ENCODE measurements around the gene TXNDC17. TPM values are rescaled to one million over a fixed set of nuclear protein-coding genes. Genes with fewer than 3 reads are reported as not detected.
"Not testable (repeated sequence)": the region's sequence is repeated elsewhere in the genome, so short reads cannot be mapped to it uniquely, and the experiment has no call there.

Gene TXNDC17
- total RNA-seq = 100 to 1,000 TPM; 107 to 122 (median 108) TPM

DNA sequence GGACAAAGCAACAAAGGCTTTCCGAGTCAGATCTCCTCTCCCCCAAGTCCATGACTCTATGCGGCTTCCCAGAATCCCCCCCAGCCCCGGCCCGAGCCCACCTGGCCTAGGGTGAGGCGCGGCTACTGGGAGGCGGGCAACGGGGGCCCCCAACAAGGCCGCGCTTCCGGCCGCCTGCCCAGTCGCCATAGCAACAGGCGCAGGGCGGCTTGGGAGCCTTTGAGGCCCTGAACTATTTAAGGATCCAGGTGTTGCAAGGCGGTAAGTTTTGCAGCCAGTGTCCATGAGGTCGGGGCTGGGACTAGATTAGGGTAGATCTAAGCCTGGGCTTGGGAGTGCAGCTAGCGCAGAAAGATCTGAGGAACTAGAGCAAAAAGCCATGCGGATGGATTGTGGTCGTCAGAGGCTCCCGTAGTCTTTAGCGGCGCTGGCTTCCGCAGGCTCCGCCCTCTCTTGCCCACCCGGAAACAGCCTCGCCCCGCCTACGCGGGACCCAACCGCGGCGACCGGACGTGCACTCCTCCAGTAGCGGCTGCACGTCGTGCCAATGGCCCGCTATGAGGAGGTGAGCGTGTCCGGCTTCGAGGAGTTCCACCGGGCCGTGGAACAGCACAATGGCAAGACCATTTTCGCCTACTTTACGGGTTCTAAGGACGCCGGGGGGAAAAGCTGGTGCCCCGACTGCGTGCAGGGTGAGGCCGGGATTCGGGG, at the start of gene TXNDC17, which contains the start of gene KIAA0753:
Gene TXNDC17 (plus strand): TSS at position 525 of the 711 bp plus-strand sequence. CDS start 23 bp downstream, at position 548.
Gene KIAA0753 (minus strand): TSS at position 176 of the 711 bp plus-strand sequence. CDS start 5,608 bp downstream, outside the sequence.
- Mint-ChIP-seq H3K4me3 (peak within 1 kb of the TSS; percentile 95), H3K27me3 (ENCODE audit: low read depth) (no peaks in the 10 kb centered on the region), H3K9me3 (no peaks in the 10 kb centered on the region), H3K4me1 (ENCODE audit: low read depth) (peaks cover 59% of the 10 kb centered on the region), H3K36me3 (ENCODE audit: insufficient read depth) (peaks cover 22% of the 10 kb centered on the region)
- ATAC-seq = peak; percentile 88
- peak; percentile 83 for DNase-seq

DNA sequence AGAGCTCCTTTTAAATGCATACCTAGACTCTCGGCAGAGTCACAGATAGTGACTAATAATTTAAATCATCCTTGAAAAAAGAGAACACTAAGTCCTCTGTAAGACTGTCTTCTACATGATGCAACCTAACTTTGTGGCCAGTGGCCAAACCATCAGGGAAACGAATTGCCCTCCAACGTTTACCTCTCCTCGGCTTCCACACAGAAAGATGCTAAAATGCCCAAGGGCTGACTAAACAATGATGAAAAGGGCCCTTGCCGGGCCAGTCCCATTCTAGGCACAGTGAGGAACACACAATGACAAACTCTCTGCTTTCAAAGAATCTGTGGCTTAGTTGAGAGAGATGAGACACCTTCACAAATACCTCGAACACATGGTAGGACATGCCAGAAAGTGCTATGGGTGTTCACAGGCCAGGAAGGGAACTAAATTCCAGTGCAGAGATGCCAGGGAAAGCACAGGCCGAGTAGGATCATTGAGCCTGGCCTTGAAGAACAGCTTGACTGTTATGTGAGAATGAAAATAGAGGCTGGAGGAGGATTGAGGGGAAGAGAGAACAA, 49.2 kb upstream of the TXNDC17 start:
- Mint-ChIP-seq H3K27me3 (ENCODE audit: low read depth) (no peaks in the 10 kb centered on the region), H3K4me3 (no peak overlapping the region), H3K36me3 (ENCODE audit: insufficient read depth) (peaks cover 61% of the 10 kb centered on the region), H3K9me3 (no peaks in the 10 kb centered on the region), H3K4me1 (ENCODE audit: low read depth) (no peaks in the 10 kb centered on the region)
- DNase-seq (no peak), ATAC-seq (no peak)

DNA sequence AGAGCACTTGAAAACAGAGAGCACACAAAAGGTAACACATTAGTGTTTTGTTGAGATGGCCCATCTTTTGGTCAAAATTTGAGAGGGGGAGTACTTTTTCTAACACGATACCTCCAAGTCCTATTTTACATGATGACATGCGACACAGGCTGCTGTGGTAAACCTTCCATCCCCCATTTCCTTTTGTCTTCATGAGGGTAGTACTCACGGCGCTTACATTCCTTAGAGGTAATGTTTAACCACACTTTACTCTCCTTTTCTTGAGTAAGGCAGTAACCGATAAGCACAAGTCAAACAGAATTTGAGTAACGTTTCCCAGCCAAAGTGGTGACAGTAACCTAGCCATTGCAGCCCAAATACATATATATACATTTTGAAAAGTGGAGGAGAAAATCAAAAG, 48.7 kb upstream of the TXNDC17 start:
- Mint-ChIP-seq H3K36me3 (ENCODE audit: insufficient read depth) (peaks cover 64% of the 10 kb centered on the region), H3K4me1 (ENCODE audit: low read depth) (no peaks in the 10 kb centered on the region)
- ATAC-seq = no peak

DNA sequence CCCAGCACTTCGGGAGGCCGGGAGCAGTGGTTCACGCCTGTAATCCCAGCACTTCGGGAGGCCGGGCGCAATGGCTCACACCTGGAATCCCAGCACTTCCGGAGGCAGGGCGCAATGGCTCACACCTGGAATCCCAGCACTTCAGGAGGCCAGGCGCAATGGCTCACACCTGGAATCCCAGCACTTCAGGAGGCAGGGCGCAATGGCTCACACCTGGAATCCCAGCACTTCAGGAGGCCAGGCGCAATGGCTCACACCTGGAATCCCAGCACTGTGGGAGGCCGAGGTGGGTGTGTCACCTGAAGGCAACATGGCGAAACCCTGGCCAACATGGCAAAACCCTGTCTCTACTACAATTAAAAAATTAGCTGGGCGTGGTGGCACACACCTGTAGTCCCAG, 47.5 kb upstream of the TXNDC17 start:
- not testable (repeated sequence) for H3K27me3 Mint-ChIP-seq (ENCODE audit: low read depth); H3K4me3 Mint-ChIP-seq; DNase-seq; H3K9me3 Mint-ChIP-seq; H3K4me1 Mint-ChIP-seq (ENCODE audit: low read depth); ATAC-seq
- H3K36me3 Mint-ChIP-seq (ENCODE audit: insufficient read depth) = peaks cover 59% of the 10 kb centered on the region

More for the DNA sequence above, 48.7 kb upstream of the TXNDC17 start:
- no peak overlapping the region for H3K4me3 Mint-ChIP-seq
- H3K9me3 Mint-ChIP-seq = no peaks in the 10 kb centered on the region
- no peak for DNase-seq
- H3K27me3 Mint-ChIP-seq (ENCODE audit: low read depth) = no peaks in the 10 kb centered on the region

DNA sequence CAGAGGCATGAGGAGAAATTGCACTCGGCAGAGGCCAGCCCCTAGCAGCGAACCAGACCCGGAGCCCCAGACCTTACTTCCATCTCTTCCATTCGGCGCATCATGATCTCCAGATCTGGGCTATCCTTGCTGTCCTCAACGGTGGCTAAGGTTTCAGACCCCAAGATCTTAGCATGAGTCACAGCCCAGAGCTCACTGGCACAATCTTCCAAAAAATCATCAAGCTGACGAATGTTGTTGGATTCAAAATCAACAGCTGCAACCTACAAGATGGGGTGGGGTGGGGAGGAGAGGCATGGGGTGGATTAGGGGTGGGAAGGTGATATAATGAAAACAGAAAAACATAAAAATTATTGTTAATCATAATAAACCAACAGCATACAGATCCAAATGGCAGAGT, 44.8 kb upstream of the TXNDC17 start:
- DNase-seq = no peak

DNA sequence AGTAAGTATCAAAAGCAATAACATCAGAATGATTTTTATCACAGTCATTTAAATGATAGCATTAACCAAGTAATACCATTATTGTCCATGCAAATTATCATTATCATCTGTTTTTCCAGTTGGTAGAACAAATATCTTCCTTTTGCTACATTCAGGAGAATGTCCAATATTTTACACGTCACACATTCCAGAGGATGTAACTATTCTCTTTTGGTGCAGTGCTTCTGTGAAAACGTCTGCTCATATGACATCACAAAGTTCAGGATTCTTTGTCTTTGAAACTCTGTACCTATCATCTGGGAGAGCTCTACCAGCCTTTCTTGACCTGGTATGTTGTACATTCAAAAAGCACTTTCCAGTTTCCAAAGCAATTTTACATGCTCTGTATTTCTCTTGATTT, 44.3 kb upstream of the TXNDC17 start:
- DNase-seq = no peak
- Mint-ChIP-seq H3K9me3 (no peaks in the 10 kb centered on the region), H3K4me3 (no peak overlapping the region), H3K36me3 (ENCODE audit: insufficient read depth) (peaks cover 57% of the 10 kb centered on the region), H3K4me1 (ENCODE audit: low read depth) (no peaks in the 10 kb centered on the region), H3K27me3 (ENCODE audit: low read depth) (no peaks in the 10 kb centered on the region)
- ATAC-seq = no peak

More for the DNA sequence above, 44.8 kb upstream of the TXNDC17 start:
- Mint-ChIP-seq H3K9me3 (no peaks in the 10 kb centered on the region), H3K36me3 (ENCODE audit: insufficient read depth) (peaks cover 55% of the 10 kb centered on the region), H3K27me3 (ENCODE audit: low read depth) (no peaks in the 10 kb centered on the region), H3K4me3 (no peak overlapping the region), H3K4me1 (ENCODE audit: low read depth) (no peaks in the 10 kb centered on the region)
- ATAC-seq = no peak

DNA sequence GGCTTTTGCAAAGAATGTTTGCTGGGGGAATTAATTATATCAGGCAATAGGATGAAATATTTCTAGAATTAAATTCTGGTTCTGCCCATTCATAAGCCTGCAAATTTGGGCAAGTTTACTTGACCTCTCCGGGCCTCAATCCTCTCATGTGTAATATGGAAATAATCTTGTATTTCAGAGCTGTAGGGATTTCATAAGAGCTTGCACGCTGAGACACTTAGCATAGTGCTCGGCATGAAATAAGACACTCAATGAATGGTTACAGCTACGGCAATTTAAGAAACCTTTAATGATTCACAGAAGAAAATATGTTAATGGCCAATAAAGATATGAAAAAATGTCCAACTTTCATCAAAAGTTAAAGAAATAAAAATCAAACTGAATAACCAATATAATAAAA, 43.9 kb upstream of the TXNDC17 start:
- H3K36me3 Mint-ChIP-seq (ENCODE audit: insufficient read depth) = peaks cover 56% of the 10 kb centered on the region

DNA sequence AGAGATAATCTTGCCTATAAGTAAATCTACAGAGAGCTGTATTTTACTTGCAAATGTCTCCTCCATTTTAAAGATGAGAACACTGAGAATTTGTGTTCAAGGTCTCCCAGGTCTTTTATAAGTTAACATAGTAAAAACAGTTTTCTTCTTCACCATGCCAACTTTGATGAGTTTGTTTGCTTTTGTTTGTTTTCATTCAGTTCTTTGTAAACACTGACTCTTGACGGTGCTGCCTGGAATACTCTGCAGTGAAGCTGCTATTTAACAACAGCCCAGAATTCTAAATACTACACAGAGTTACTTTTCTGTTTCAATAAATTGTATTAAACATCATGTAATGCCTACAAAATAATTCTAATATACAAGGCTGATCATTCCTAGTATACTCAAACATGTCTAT, 43.1 kb upstream of the TXNDC17 start:
- no peaks in the 10 kb centered on the region for H3K9me3 Mint-ChIP-seq
- no peaks in the 10 kb centered on the region for H3K27me3 Mint-ChIP-seq (ENCODE audit: low read depth)
- H3K4me1 Mint-ChIP-seq (ENCODE audit: low read depth) = no peaks in the 10 kb centered on the region
- no peak for ATAC-seq
- no peak overlapping the region for H3K4me3 Mint-ChIP-seq
- no peak for DNase-seq
- peaks cover 52% of the 10 kb centered on the region for H3K36me3 Mint-ChIP-seq (ENCODE audit: insufficient read depth)

More for the DNA sequence above, 43.9 kb upstream of the TXNDC17 start:
- H3K4me1 Mint-ChIP-seq (ENCODE audit: low read depth) = no peaks in the 10 kb centered on the region
- H3K9me3 Mint-ChIP-seq = no peaks in the 10 kb centered on the region
- H3K27me3 Mint-ChIP-seq (ENCODE audit: low read depth) = no peaks in the 10 kb centered on the region
- no peak for ATAC-seq
- DNase-seq = no peak
- no peak overlapping the region for H3K4me3 Mint-ChIP-seq

DNA sequence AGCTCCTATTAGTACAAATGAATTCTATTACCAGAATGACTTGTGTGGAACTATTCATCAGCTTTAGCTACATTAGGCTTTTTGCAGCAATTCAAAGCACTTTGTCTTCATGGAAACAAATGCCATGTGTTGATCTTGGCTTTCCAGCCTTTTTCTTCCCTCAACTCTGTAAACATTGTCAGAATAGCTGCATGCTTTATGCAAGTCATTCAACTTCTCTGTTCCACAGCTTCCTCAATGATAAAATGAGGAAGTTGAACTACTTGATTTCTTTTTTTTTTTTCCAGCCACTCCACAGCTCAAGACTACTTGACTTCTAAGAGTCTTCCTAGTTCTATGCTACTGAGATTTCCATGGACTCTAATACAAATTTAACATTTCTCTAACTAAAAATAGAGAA, 41.5 kb upstream of the TXNDC17 start:
- Mint-ChIP-seq H3K4me1 (ENCODE audit: low read depth) (peaks cover 1% of the 10 kb centered on the region), H3K27me3 (ENCODE audit: low read depth) (no peaks in the 10 kb centered on the region), H3K4me3 (no peak overlapping the region), H3K36me3 (ENCODE audit: insufficient read depth) (peaks cover 59% of the 10 kb centered on the region), H3K9me3 (no peaks in the 10 kb centered on the region)
- no peak for ATAC-seq
- DNase-seq = no peak

DNA sequence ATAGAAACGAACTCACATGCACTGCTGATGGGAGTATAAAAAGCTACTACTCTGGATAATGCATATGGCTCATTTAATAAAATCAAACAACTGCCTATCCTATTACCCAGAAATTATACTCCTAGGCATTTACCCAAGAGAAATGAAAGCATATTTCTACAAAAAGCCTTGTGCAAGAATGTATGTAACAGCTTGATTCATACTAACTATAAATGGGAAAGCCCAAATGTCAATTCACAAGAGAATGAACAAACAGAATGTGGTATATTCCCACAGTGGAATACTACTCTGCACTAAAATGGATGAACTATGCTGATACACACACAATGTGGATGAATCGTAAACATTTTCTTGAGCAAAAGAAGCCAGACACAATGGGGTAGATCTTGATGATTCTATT, 38.7 kb upstream of the TXNDC17 start:
- no peak for DNase-seq
- peaks cover 57% of the 10 kb centered on the region for H3K36me3 Mint-ChIP-seq (ENCODE audit: insufficient read depth)
- peaks cover 1% of the 10 kb centered on the region for H3K4me1 Mint-ChIP-seq (ENCODE audit: low read depth)
- no peak overlapping the region for H3K4me3 Mint-ChIP-seq
- no peaks in the 10 kb centered on the region for H3K9me3 Mint-ChIP-seq
- ATAC-seq = no peak
- no peaks in the 10 kb centered on the region for H3K27me3 Mint-ChIP-seq (ENCODE audit: low read depth)

DNA sequence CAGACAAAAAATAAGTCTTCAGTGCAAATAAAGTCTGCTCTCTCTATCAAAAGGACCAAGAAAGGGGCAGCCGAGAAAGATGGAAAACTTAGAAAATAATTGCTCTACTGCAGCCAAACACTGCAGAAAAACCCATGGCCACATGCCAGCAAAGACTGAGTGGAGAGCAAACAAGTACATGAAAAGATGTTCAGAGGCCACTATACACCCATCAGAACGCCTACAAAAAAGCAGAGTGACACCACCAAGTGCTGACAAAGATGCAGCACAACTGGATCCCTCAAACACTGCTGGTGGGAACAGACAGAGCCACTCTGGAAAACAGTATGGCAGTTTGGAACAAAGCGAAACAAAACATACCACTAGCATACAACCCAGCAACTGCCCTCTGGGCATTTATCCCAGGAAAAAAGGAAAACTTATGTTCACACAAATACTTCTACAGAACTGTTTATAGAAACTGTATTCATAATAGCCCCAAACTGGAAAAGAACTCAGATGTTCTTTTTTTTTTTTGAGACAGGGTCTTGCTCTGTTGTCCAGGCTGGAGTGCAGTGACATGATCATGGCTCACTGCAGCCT, 37.0 kb upstream of the TXNDC17 start:
- H3K4me3 Mint-ChIP-seq = no peak overlapping the region
- no peak for DNase-seq
- ATAC-seq = no peak
- peaks cover 58% of the 10 kb centered on the region for H3K36me3 Mint-ChIP-seq (ENCODE audit: insufficient read depth)
- H3K4me1 Mint-ChIP-seq (ENCODE audit: low read depth) = peaks cover 1% of the 10 kb centered on the region
- H3K27me3 Mint-ChIP-seq (ENCODE audit: low read depth) = no peaks in the 10 kb centered on the region
- no peaks in the 10 kb centered on the region for H3K9me3 Mint-ChIP-seq

DNA sequence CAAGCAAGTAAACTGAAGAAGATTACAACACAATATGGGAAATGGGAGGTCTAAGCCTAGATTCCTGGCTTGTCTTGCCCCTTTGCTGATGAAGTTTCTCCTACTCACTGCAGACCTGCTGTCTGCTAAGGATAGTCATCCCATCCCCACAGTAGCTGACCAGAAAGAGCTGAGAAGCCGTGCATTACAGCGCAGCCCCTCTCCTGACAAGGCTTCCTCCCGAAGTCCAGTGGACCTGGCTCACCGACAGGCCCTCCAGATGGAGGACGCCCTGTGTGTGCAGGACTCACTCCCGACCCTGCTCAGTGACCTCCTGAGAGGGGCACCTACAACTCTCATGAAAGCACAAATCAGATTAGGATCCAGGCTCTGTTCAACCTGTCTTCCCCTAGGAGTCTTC, 35.7 kb upstream of the TXNDC17 start:
- peaks cover 1% of the 10 kb centered on the region for H3K4me1 Mint-ChIP-seq (ENCODE audit: low read depth)
- no peak overlapping the region for H3K4me3 Mint-ChIP-seq
- DNase-seq (no peak), ATAC-seq (no peak)
- H3K36me3 Mint-ChIP-seq (ENCODE audit: insufficient read depth) = peaks cover 57% of the 10 kb centered on the region
- H3K27me3 Mint-ChIP-seq (ENCODE audit: low read depth) = no peaks in the 10 kb centered on the region
- H3K9me3 Mint-ChIP-seq = no peaks in the 10 kb centered on the region

DNA sequence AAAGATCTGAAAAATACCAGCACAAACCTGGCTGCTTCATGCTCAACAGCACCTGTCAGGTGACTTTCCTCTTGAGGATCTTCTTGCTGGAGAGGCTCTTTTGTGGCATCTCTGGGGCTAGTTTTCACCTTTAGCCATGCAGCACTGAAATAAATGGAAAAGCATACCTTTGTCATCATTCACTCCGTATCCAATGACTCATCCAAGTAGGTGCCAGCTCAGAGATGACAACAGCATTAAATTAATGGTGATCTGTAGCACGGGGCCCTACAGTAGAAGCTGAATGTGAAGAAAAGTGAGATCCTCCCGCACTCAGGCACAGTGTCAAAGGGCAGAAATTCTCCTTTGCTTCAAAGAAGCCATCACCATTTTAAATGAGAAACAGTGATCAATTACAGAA, 32.5 kb upstream of the TXNDC17 start:
- DNase-seq (no peak), ATAC-seq (no peak)
- Mint-ChIP-seq H3K9me3 (no peaks in the 10 kb centered on the region), H3K36me3 (ENCODE audit: insufficient read depth) (peaks cover 47% of the 10 kb centered on the region), H3K4me1 (ENCODE audit: low read depth) (no peaks in the 10 kb centered on the region), H3K27me3 (ENCODE audit: low read depth) (no peaks in the 10 kb centered on the region), H3K4me3 (no peak overlapping the region)

DNA sequence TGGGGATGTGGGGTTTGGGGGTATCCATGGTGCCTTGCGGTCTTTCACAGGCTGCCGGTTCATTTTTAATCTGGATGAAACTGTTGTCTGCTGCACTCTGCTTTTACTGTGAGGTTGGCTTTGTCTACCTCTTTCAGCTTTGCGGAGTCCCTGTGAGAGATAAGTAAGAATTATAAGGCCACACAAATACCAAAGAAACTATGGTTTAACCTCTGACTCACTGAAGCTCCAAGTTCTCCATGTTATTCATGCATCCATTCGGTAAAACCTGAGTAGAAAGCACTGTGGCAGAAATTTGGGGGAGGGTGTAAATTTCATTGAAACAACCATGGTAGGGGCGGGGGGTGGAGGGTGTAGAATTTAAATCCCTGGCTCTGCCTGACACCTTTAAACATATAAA, 30.8 kb upstream of the TXNDC17 start:
- H3K36me3 Mint-ChIP-seq (ENCODE audit: insufficient read depth) = peaks cover 47% of the 10 kb centered on the region
- H3K9me3 Mint-ChIP-seq = no peaks in the 10 kb centered on the region
- ATAC-seq (no peak), DNase-seq (no peak)
- H3K27me3 Mint-ChIP-seq (ENCODE audit: low read depth) = no peaks in the 10 kb centered on the region
- no peaks in the 10 kb centered on the region for H3K4me1 Mint-ChIP-seq (ENCODE audit: low read depth)
- H3K4me3 Mint-ChIP-seq = no peak overlapping the region

DNA sequence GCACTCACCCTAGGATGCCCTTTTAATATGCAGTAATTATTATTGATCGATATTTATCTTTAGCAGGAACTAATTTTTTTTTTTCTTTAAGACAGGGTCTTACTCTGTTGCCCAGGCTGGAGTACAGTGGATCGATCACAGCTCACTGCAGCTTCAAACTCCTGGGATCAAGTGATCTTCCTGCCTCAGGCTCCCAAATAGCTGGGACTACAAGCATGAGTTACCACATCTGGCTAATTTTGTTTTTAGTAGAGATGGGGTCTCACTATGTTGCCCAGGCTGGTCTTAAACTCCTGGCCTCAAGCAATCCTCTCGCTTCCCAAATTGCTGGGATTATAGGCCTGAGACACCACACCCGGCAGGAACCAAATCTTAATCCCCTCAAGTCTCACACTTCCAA, 29.6 kb upstream of the TXNDC17 start:
- H3K36me3 Mint-ChIP-seq (ENCODE audit: insufficient read depth) = peaks cover 44% of the 10 kb centered on the region
- no peaks in the 10 kb centered on the region for H3K4me1 Mint-ChIP-seq (ENCODE audit: low read depth)

More for the DNA sequence above, 29.6 kb upstream of the TXNDC17 start:
- DNase-seq (no peak), ATAC-seq (no peak)
- Mint-ChIP-seq H3K27me3 (ENCODE audit: low read depth) (no peaks in the 10 kb centered on the region), H3K9me3 (no peaks in the 10 kb centered on the region), H3K4me3 (no peak overlapping the region)

All from activated T-cell treated with anti-CD3 and anti-CD28 coated beads, Interleukin-2, amount 50 U/mL, for 4 hours (primary cell).